ENCODE results near the gene PAQR5. TPM values are rescaled to one million over a fixed set of nuclear protein-coding genes. Genes with fewer than 3 reads are reported as not detected.

Gene PAQR5
- total RNA-seq, 1 donor from 2014 or later: 1.2 TPM

GRCh38 chr15:69412274-69412673 is 113.6 kb downstream of the PAQR5 start:
- TF ChIP-seq EZH2 (IDR thresholded peaks at IDR 0.05; ENCODE audit: insufficient read depth, low read length) (no peak), CTCF (IDR thresholded peaks at IDR 0.05; ENCODE audit: insufficient read depth, low read depth, low read length) (no peak)
- Mint-ChIP-seq H3K36me3 (ENCODE audit: low read depth, unreplicated experiment) (no peaks in the 10 kb centered on the region), H3K27ac (ENCODE audit: unreplicated experiment) (no peak overlapping the region), H3K9me3 (ENCODE audit: unreplicated experiment) (no peaks in the 10 kb centered on the region), H3K4me1 (ENCODE audit: low read depth, unreplicated experiment) (peaks cover 23% of the 10 kb centered on the region), H3K4me3 (ENCODE audit: unreplicated experiment) (peak overlapping the region; percentile 93), H3K27me3 (ENCODE audit: low read depth, unreplicated experiment) (no peaks in the 10 kb centered on the region)
- Histone ChIP-seq H3K36me3 (ENCODE audit: insufficient read depth, low read length) (no peaks in the 10 kb centered on the region), H3K79me2 (ENCODE audit: insufficient read depth, low read length) (peaks cover 98% of the 10 kb centered on the region), H3K27me3 (ENCODE audit: insufficient read depth, low read length) (no peaks in the 10 kb centered on the region), H3K27ac (ENCODE audit: low read depth, low read length) (no peak overlapping the region), H3K4me3 (ENCODE audit: insufficient read depth, low read depth, low read length) (peak overlapping the region; percentile 17), H2AFZ (ENCODE audit: low read depth, low read length) (no peak overlapping the region), H3K9me3 (ENCODE audit: insufficient read depth, low read depth, low read length) (no peaks in the 10 kb centered on the region), H3K4me2 (ENCODE audit: low read length) (peak overlapping the region; percentile 88), H3K9ac (ENCODE audit: low read length) (peak overlapping the region; percentile 9), H4K20me1 (ENCODE audit: insufficient read depth, low read length) (peaks cover 59% of the 10 kb centered on the region), H3K4me1 (ENCODE audit: insufficient read depth, low read length) (peaks cover 24% of the 10 kb centered on the region)
- DNase-seq (ENCODE audit: low read depth): no peak
- FAIRE-seq: no peak

- no peak overlapping the region for H2AFZ ChIP-seq (ENCODE audit: low read depth, low read length)
- no peaks in the 10 kb centered on the region for H3K9me3 ChIP-seq (ENCODE audit: insufficient read depth, low read depth, low read length)
- FAIRE-seq (no peak), DNase-seq (ENCODE audit: low read depth) (no peak)
- no peak for TF ChIP-seq EZH2 (IDR thresholded peaks at IDR 0.05; ENCODE audit: insufficient read depth, low read length)
- TF ChIP-seq CTCF (IDR thresholded peaks at IDR 0.05; ENCODE audit: insufficient read depth, low read depth, low read length): no peak
- H3K36me3 ChIP-seq (ENCODE audit: insufficient read depth, low read length): no peaks in the 10 kb centered on the region
- peak overlapping the region; percentile 17 for H3K4me3 ChIP-seq (ENCODE audit: insufficient read depth, low read depth, low read length)
- peak overlapping the region; percentile 9 for H3K9ac ChIP-seq (ENCODE audit: low read length)
- Mint-ChIP-seq H3K4me1 (ENCODE audit: low read depth, unreplicated experiment) (peaks cover 25% of the 10 kb centered on the region), H3K9me3 (ENCODE audit: unreplicated experiment) (no peaks in the 10 kb centered on the region), H3K27ac (ENCODE audit: unreplicated experiment) (peak overlapping the region; percentile 50), H3K27me3 (ENCODE audit: low read depth, unreplicated experiment) (no peaks in the 10 kb centered on the region), H3K4me3 (ENCODE audit: unreplicated experiment) (peak overlapping the region; percentile 93), H3K36me3 (ENCODE audit: low read depth, unreplicated experiment) (no peaks in the 10 kb centered on the region)
- no peaks in the 10 kb centered on the region for H3K27me3 ChIP-seq (ENCODE audit: insufficient read depth, low read length)
- H3K27ac ChIP-seq (ENCODE audit: low read depth, low read length): no peak overlapping the region
- H4K20me1 ChIP-seq (ENCODE audit: insufficient read depth, low read length): peaks cover 57% of the 10 kb centered on the region
- peaks cover 98% of the 10 kb centered on the region for H3K79me2 ChIP-seq (ENCODE audit: insufficient read depth, low read length)
- peaks cover 24% of the 10 kb centered on the region for H3K4me1 ChIP-seq (ENCODE audit: insufficient read depth, low read length)
- H3K4me2 ChIP-seq (ENCODE audit: low read length): peak overlapping the region; percentile 88
These were observed 114.0 kb downstream of the PAQR5 start for GRCh38 chr15:69412701-69413100.

- no peaks in the 10 kb centered on the region for H3K27me3 Mint-ChIP-seq (ENCODE audit: low read depth, unreplicated experiment)
- no peak for TF ChIP-seq CTCF (IDR thresholded peaks at IDR 0.05; ENCODE audit: insufficient read depth, low read depth, low read length)
- TF ChIP-seq EZH2 (IDR thresholded peaks at IDR 0.05; ENCODE audit: insufficient read depth, low read length): no peak
- Histone ChIP-seq H3K36me3 (ENCODE audit: insufficient read depth, low read length) (peaks cover 10% of the 10 kb centered on the region), H3K4me1 (ENCODE audit: insufficient read depth, low read length) (peaks cover 24% of the 10 kb centered on the region), H3K4me2 (ENCODE audit: low read length) (peak within 1 kb of the TSS; percentile 88), H3K9me3 (ENCODE audit: insufficient read depth, low read depth, low read length) (no peaks in the 10 kb centered on the region), H4K20me1 (ENCODE audit: insufficient read depth, low read length) (peaks cover 46% of the 10 kb centered on the region), H2AFZ (ENCODE audit: low read depth, low read length) (peak within 1 kb of the TSS; percentile 73), H3K79me2 (ENCODE audit: insufficient read depth, low read length) (peaks cover 98% of the 10 kb centered on the region), H3K4me3 (ENCODE audit: insufficient read depth, low read depth, low read length) (peak within 1 kb of the TSS; percentile 95), H3K9ac (ENCODE audit: low read length) (peak within 1 kb of the TSS; percentile 92), H3K27me3 (ENCODE audit: insufficient read depth, low read length) (no peaks in the 10 kb centered on the region), H3K27ac (ENCODE audit: low read depth, low read length) (peak within 1 kb of the TSS; percentile 90)
- no peaks in the 10 kb centered on the region for H3K9me3 Mint-ChIP-seq (ENCODE audit: unreplicated experiment)
- H3K27ac Mint-ChIP-seq (ENCODE audit: unreplicated experiment): peak within 1 kb of the TSS; percentile 93
- H3K4me3 Mint-ChIP-seq (ENCODE audit: unreplicated experiment): peak within 1 kb of the TSS; percentile 93
- no peaks in the 10 kb centered on the region for H3K36me3 Mint-ChIP-seq (ENCODE audit: low read depth, unreplicated experiment)
- FAIRE-seq (no peak), DNase-seq (ENCODE audit: low read depth) (peak; percentile 90)
- peaks cover 28% of the 10 kb centered on the region for H3K4me1 Mint-ChIP-seq (ENCODE audit: low read depth, unreplicated experiment)
These were observed 115.3 kb downstream of the PAQR5 start, which contains the start of gene KIF23 for GRCh38 chr15:69413822-69414700. TSS of gene KIF23 (plus strand) at chr15:69414349. CDS start at chr15:69414466, 117 bp downstream.

Measured in astrocyte (in vitro differentiated cells and primary cell).